IMR-90 (cell line): ENCODE data around the gene ONECUT2. TPM values are rescaled to one million over a fixed set of nuclear protein-coding genes. Genes with fewer than 3 reads are reported as not detected.

ENCODE experiments used
- ATAC-seq: fragments of 200-7000 bp; cut with Tn5 transposase; 2 replicates; pipeline ENCODE4 v1.9.1; 2020; ENCODE audit warnings: low read depth, mild to moderate bottlenecking, moderate library complexity
- BruUV-seq: library from RNA; stranded (reverse); fragments of 400-500 nt; replicated peaks from 2 replicates; lab custom pipeline; 2021; lab: Mats Ljungman, UMichigan
- CTCF ChIA-PET: fragments of 300-600 bp; formaldehyde crosslinking; extraction: SDS; loops from one replicate; lab custom pipeline; 2021; ENCODE audit warnings: antibody characterized with exemption; lab: Yijun Ruan, JAX
- POLR2A ChIA-PET: fragments of 300-600 bp; sonication (Branson Sonifier 250); formaldehyde crosslinking; loops from one replicate; lab custom pipeline; 2022; ENCODE audit warnings: antibody characterized with exemption; ENCODE audit not compliant: unreplicated experiment; lab: Charles Lee
- DNase-seq: peaks from one replicate; pipeline ENCODE4 v3.0.0; 2013
- H2AFZ ChIP-seq: replicated peaks from 2 replicates; pipeline ENCODE3; 2013; ENCODE audit warnings: low read length, mild to moderate bottlenecking; ENCODE audit not compliant: poor library complexity
- H2AK5ac ChIP-seq: 2 replicates; pipeline ENCODE4 v1.6.1; 2013; ENCODE audit warnings: low read depth, low read length, inconsistent platforms
- H2AK9ac ChIP-seq: replicated peaks from 2 replicates; pipeline ENCODE3; 2013; ENCODE audit warnings: mild to moderate bottlenecking, low read depth, low read length, moderate library complexity; ENCODE audit not compliant: poor library complexity
- H2BK120ac ChIP-seq: 2 replicates; pipeline ENCODE4 v1.6.1; 2013; ENCODE audit warnings: low read depth, low read length, inconsistent platforms
- H2BK15ac ChIP-seq: 3 replicates; pipeline ENCODE4 v1.6.1; 2013; ENCODE audit warnings: low read depth, low read length, inconsistent platforms
- H2BK20ac ChIP-seq: 2 replicates; pipeline ENCODE4 v1.6.1; 2013; ENCODE audit warnings: low read depth, mild to moderate bottlenecking, inconsistent platforms, low read length, moderate library complexity
- H2BK5ac ChIP-seq: 2 replicates; pipeline ENCODE4 v1.6.1; 2013; ENCODE audit warnings: mild to moderate bottlenecking, low read depth, low read length, inconsistent platforms; ENCODE audit not compliant: poor library complexity, severe bottlenecking
- H3K14ac ChIP-seq: replicated peaks from 2 replicates; pipeline ENCODE4 v1.6.1; 2013; ENCODE audit warnings: low read depth, low read length, inconsistent platforms
- H3K18ac ChIP-seq: 2 replicates; pipeline ENCODE4 v1.6.1; 2013; ENCODE audit warnings: low read depth, low read length, control low read depth
- H3K23ac ChIP-seq: 2 replicates; pipeline ENCODE4 v1.6.1; 2013; ENCODE audit warnings: low read depth, low read length, inconsistent platforms
- H3K27ac ChIP-seq: 2 replicates; pipeline ENCODE4 v1.5.1; 2013; ENCODE audit warnings: mild to moderate bottlenecking, control low read depth, low read length; ENCODE audit not compliant: insufficient read depth
- H3K27me3 ChIP-seq: 2 replicates; pipeline ENCODE4 v1.6.1; 2013; ENCODE audit warnings: low read length; ENCODE audit not compliant: control insufficient read depth, insufficient read depth
- H3K36me3 ChIP-seq: 2 replicates; pipeline ENCODE4 v1.6.1; 2013; ENCODE audit warnings: low read length, mixed read lengths; ENCODE audit not compliant: control insufficient read depth, insufficient read depth
- H3K4ac ChIP-seq: 2 replicates; pipeline ENCODE4 v1.6.1; 2013; ENCODE audit warnings: low read depth, low read length, inconsistent platforms
- H3K4me1 ChIP-seq: 2 replicates; pipeline ENCODE4 v1.6.1; 2013; ENCODE audit warnings: low read length, mixed read lengths; ENCODE audit not compliant: control insufficient read depth, insufficient read depth
- H3K4me2 ChIP-seq: 2 replicates; pipeline ENCODE4 v1.6.1; 2013; ENCODE audit warnings: low read depth, mild to moderate bottlenecking, control low read depth, low read length, moderate library complexity
- H3K4me3 ChIP-seq: 2 replicates; pipeline ENCODE4 v1.5.1; 2013; ENCODE audit warnings: low read depth, mild to moderate bottlenecking, control low read depth, low read length, moderate library complexity; ENCODE audit not compliant: insufficient read depth
- H3K56ac ChIP-seq: 2 replicates; pipeline ENCODE4 v1.6.1; 2013; ENCODE audit warnings: low read length, inconsistent platforms; ENCODE audit not compliant: insufficient read depth; ENCODE audit errors: extremely low read depth
- H3K79me1 ChIP-seq, 2 experiments: 2 replicates each; pipeline ENCODE4 v1.6.1; 2013; ENCODE audit warnings: low read length in 2 of 2, inconsistent platforms in 1 of 2, low read depth in 1 of 2
- H3K9ac ChIP-seq: 2 replicates; pipeline ENCODE4 v1.6.1; 2013; ENCODE audit warnings: low read depth, low read length, control low read depth
- H3K9me1 ChIP-seq: 2 replicates; pipeline ENCODE4 v1.6.1; 2013; ENCODE audit warnings: low read length, inconsistent platforms; ENCODE audit not compliant: insufficient read depth
- H3K9me3 ChIP-seq: 2 replicates; pipeline ENCODE4 v1.6.1; 2013; ENCODE audit warnings: low read length; ENCODE audit not compliant: control insufficient read depth, insufficient read depth
- H4K20me1 ChIP-seq: 2 replicates; pipeline ENCODE4 v1.6.1; 2013; ENCODE audit warnings: low read length, inconsistent platforms; ENCODE audit not compliant: insufficient read depth
- H4K5ac ChIP-seq: 2 replicates; pipeline ENCODE4 v1.6.1; 2013; ENCODE audit warnings: mild to moderate bottlenecking, low read depth, low read length, control low read depth
- H4K8ac ChIP-seq, 2 experiments: 2 replicates each; pipeline ENCODE4 v1.6.1; 2013; ENCODE audit warnings: low read depth in 2 of 2, low read length in 2 of 2, control low read depth in 1 of 2, inconsistent platforms in 1 of 2
- H4K91ac ChIP-seq: 2 replicates; pipeline ENCODE4 v1.6.1; 2013; ENCODE audit warnings: low read depth, low read length, inconsistent platforms; ENCODE audit not compliant: insufficient read depth
- BHLHE40 ChIP-seq: fragments of 150-350 bp; IDR thresholded peaks from 2 replicates; pipeline ENCODE4 v1.6.1; 2016; ENCODE audit warnings: mild to moderate bottlenecking, low read depth, low read length
- ELK1 ChIP-seq: fragments of 150-350 bp; IDR thresholded peaks from 2 replicates; pipeline ENCODE4 v1.6.1; 2016; ENCODE audit warnings: low read depth, mild to moderate bottlenecking, low read length, moderate library complexity, borderline replicate concordance
- FOS ChIP-seq: fragments of 150-350 bp; IDR thresholded peaks from 2 replicates; pipeline ENCODE4 v1.6.1; 2016; ENCODE audit warnings: low read depth, low read length
- MAFK ChIP-seq: IDR thresholded peaks from 2 replicates; pipeline ENCODE4 v1.6.1; 2012; ENCODE audit warnings: low read depth, low read length, improper control_type of control experiment
- MXI1 ChIP-seq: IDR thresholded peaks from 2 replicates; pipeline ENCODE4 v1.6.1; 2012; ENCODE audit warnings: low read depth, mild to moderate bottlenecking, low read length, moderate library complexity, borderline replicate concordance
- NFE2L2 ChIP-seq: fragments of 150-350 bp; IDR thresholded peaks from 2 replicates; pipeline ENCODE4 v1.6.1; 2016; ENCODE audit warnings: low read depth, mild to moderate bottlenecking, low read length
- POLR2A ChIP-seq: IDR thresholded peaks from 2 replicates; pipeline ENCODE4 v1.6.1; 2012; ENCODE audit warnings: mild to moderate bottlenecking, low read depth, low read length
- RCOR1 ChIP-seq: IDR thresholded peaks from 2 replicates; pipeline ENCODE4 v1.6.1; 2012; ENCODE audit warnings: mild to moderate bottlenecking, low read length, improper control_type of control experiment; ENCODE audit not compliant: insufficient replicate concordance
- SMC3 ChIP-seq: fragments of 150-350 bp; IDR thresholded peaks from 2 replicates; pipeline ENCODE4 v1.6.1; 2016; ENCODE audit warnings: low read depth, mild to moderate bottlenecking, antibody characterized with exemption, low read length, moderate library complexity
- dilution Hi-C: fragments of 300-500 bp; cut with HindIII; formaldehyde crosslinking; loops from one replicate; pipeline ENCODE4 v1.14.3; 2018; ENCODE audit warnings: low sequenced_read_pairs; ENCODE audit not compliant: unreplicated experiment
- in situ Hi-C: fragments of 300-500 bp; cut with MboI; formaldehyde crosslinking; loops from 3 replicates; pipeline ENCODE4 v1.14.3; 2019; ENCODE audit warnings: low sequenced_read_pairs, inconsistent platforms, mixed read lengths
- intact Hi-C: fragments of 100-400 bp; cut with micrococcal nuclease; formaldehyde crosslinking; loops from 2 replicates; pipeline ENCODE4 v1.10.0; 2022
- polyA plus RNA-seq, 3 experiments: library from polyadenylated mRNA; depleted of rRNA; stranded (reverse); fragments of >200 nt; gene quantifications; 2 replicates each; pipeline ENCODE4 v1.2.3, GENCODE V29; 2012; ENCODE audit warnings: low replicate concordance in 1 of 3
- total RNA-seq: library from RNA; depleted of rRNA; stranded (reverse); fragments of >200 nt; gene quantifications from 2 replicates; pipeline ENCODE4 v1.2.3, GENCODE V29; 2012
- TF ChIP-seq, protein P1 (sequence below): conservative IDR thresholded peaks from 2 replicates; pipeline ENCODE4 v1.5.1; 2012; ENCODE audit warnings: mild to moderate bottlenecking, low read depth, low read length, improper control_type of control experiment

ONECUT2 gene
- total and polyA plus RNA-seq, 2 of the 4 experiments (the other 2 are of a cell fraction) = under 0.01 to 0.02 TPM

GRCh38 chr18:57533868-57534510 is 98.8 kb downstream of the ONECUT2 start (continued):
- TF ChIP-seq, protein P1, sequence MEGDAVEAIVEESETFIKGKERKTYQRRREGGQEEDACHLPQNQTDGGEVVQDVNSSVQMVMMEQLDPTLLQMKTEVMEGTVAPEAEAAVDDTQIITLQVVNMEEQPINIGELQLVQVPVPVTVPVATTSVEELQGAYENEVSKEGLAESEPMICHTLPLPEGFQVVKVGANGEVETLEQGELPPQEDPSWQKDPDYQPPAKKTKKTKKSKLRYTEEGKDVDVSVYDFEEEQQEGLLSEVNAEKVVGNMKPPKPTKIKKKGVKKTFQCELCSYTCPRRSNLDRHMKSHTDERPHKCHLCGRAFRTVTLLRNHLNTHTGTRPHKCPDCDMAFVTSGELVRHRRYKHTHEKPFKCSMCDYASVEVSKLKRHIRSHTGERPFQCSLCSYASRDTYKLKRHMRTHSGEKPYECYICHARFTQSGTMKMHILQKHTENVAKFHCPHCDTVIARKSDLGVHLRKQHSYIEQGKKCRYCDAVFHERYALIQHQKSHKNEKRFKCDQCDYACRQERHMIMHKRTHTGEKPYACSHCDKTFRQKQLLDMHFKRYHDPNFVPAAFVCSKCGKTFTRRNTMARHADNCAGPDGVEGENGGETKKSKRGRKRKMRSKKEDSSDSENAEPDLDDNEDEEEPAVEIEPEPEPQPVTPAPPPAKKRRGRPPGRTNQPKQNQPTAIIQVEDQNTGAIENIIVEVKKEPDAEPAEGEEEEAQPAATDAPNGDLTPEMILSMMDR = no peak
- TF ChIP-seq BHLHE40 = no peak

DNA sequence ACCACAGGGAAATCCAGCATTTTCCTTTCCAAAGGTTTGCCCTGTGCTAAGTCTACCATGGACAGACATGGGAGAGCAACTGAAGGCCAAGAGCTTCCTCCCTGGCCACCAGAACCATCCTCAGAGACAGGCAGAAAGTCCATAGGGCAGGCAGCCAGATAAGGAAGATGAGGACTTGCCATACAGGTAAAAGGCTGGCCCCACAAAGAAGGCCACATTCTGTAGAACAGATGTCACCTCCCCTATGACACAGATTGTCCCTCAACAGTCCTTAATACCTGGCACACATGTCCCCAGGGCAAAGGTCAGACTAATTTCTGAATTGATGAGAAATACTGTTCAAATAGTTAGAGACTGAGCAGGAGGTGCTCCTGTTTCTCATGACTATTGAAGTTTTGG is 99.3 kb downstream of the ONECUT2 start:
- Histone ChIP-seq H3K4ac (no peak overlapping the region), H3K9ac (no peak overlapping the region), H3K36me3 (no peaks in the 10 kb centered on the region), H4K20me1 (no peaks in the 10 kb centered on the region; the same call in 1 of the 2 replicates), H3K14ac (no peak overlapping the region), H2AFZ (peak overlapping the region; percentile 42), H3K9me1 (no peaks in the 10 kb centered on the region; the same call in 1 of the 2 replicates), H3K23ac (no peak overlapping the region), H2BK120ac (no peak overlapping the region), H2BK5ac (no peak overlapping the region), H3K9me3 (no peaks in the 10 kb centered on the region), H3K4me3 (no peak overlapping the region), H3K79me1 (no peaks in the 10 kb centered on the region), H2AK5ac (no peak overlapping the region), H2AK9ac (no peak overlapping the region), H3K27me3 (peaks cover 2% of the 10 kb centered on the region; the same call in 1 of the 2 replicates), H4K5ac (no peak overlapping the region), H2BK15ac (no peak overlapping the region), H3K4me2 (no peak overlapping the region), H3K27ac (no peak overlapping the region), H3K4me1 (peaks cover 1% of the 10 kb centered on the region; the same call in 1 of the 2 replicates), H4K91ac (no peak overlapping the region), H3K56ac (no peak overlapping the region), H2BK20ac (no peak overlapping the region), H3K18ac (no peak overlapping the region), H4K8ac (no peak overlapping the region)
- no TSS peak for BruUV-seq
- intact Hi-C loops = no loop called here
- DNase-seq = no peak
- dilution Hi-C loops = no loop called here
- POLR2A ChIA-PET = no interaction called here
- CTCF ChIA-PET = no interaction called here
- in situ Hi-C loops = no loop called here
- no peak for ATAC-seq
- TF ChIP-seq, protein P1 = no peak
- TF ChIP-seq NFE2L2 (no peak), ELK1 (no peak), FOS (no peak), RCOR1 (no peak), SMC3 (no peak), MAFK (no peak), MXI1 (no peak), POLR2A (no peak)
